ENCODE results near the gene MIP.

DNA sequence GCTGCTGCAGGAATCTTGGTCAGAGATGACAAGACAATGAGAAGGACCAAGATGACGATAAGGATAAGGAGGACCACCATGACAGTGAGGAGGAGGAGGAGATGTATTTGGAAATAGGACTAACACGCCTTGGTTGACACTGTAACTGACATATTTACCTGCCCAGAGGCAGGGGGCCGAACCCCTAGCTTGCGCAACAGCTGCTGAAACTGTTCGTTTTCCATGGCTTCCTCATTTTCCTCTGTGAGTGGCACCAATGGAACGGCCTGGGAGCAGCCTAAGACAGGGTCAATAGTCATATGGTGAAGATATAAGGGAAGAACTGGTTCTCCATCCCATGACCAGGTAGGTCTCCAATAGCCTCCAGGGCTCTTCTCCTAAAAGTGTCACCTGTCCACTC, 34.0 kb downstream of the MIP start:
- TF ChIP-seq, protein P1, sequence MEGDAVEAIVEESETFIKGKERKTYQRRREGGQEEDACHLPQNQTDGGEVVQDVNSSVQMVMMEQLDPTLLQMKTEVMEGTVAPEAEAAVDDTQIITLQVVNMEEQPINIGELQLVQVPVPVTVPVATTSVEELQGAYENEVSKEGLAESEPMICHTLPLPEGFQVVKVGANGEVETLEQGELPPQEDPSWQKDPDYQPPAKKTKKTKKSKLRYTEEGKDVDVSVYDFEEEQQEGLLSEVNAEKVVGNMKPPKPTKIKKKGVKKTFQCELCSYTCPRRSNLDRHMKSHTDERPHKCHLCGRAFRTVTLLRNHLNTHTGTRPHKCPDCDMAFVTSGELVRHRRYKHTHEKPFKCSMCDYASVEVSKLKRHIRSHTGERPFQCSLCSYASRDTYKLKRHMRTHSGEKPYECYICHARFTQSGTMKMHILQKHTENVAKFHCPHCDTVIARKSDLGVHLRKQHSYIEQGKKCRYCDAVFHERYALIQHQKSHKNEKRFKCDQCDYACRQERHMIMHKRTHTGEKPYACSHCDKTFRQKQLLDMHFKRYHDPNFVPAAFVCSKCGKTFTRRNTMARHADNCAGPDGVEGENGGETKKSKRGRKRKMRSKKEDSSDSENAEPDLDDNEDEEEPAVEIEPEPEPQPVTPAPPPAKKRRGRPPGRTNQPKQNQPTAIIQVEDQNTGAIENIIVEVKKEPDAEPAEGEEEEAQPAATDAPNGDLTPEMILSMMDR (conservative IDR thresholded peaks at IDR 0.05; ENCODE audit: low read depth in 2 of 2): no peak
- TF ChIP-seq EZH2phosphoT487 (IDR thresholded peaks at IDR 0.05; ENCODE audit: unreplicated experiment) (no peak), POLR2AphosphoS5 (IDR thresholded peaks at IDR 0.05; ENCODE audit: low read depth) (no peak), EZH2 (IDR thresholded peaks at IDR 0.05; ENCODE audit: low read depth, unreplicated experiment) (no peak), CREB1 (CRISPR knock-in tag; IDR thresholded peaks at IDR 0.05; ENCODE audit: low read depth) (no peak), ZNF114 (CRISPR knock-in tag; IDR thresholded peaks at IDR 0.05) (no peak)
- TF ChIP-seq, protein P2, sequence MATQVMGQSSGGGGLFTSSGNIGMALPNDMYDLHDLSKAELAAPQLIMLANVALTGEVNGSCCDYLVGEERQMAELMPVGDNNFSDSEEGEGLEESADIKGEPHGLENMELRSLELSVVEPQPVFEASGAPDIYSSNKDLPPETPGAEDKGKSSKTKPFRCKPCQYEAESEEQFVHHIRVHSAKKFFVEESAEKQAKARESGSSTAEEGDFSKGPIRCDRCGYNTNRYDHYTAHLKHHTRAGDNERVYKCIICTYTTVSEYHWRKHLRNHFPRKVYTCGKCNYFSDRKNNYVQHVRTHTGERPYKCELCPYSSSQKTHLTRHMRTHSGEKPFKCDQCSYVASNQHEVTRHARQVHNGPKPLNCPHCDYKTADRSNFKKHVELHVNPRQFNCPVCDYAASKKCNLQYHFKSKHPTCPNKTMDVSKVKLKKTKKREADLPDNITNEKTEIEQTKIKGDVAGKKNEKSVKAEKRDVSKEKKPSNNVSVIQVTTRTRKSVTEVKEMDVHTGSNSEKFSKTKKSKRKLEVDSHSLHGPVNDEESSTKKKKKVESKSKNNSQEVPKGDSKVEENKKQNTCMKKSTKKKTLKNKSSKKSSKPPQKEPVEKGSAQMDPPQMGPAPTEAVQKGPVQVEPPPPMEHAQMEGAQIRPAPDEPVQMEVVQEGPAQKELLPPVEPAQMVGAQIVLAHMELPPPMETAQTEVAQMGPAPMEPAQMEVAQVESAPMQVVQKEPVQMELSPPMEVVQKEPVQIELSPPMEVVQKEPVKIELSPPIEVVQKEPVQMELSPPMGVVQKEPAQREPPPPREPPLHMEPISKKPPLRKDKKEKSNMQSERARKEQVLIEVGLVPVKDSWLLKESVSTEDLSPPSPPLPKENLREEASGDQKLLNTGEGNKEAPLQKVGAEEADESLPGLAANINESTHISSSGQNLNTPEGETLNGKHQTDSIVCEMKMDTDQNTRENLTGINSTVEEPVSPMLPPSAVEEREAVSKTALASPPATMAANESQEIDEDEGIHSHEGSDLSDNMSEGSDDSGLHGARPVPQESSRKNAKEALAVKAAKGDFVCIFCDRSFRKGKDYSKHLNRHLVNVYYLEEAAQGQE (IDR thresholded peaks at IDR 0.05; ENCODE audit: unreplicated experiment): no peak
- TF ChIP-seq, protein P3, sequence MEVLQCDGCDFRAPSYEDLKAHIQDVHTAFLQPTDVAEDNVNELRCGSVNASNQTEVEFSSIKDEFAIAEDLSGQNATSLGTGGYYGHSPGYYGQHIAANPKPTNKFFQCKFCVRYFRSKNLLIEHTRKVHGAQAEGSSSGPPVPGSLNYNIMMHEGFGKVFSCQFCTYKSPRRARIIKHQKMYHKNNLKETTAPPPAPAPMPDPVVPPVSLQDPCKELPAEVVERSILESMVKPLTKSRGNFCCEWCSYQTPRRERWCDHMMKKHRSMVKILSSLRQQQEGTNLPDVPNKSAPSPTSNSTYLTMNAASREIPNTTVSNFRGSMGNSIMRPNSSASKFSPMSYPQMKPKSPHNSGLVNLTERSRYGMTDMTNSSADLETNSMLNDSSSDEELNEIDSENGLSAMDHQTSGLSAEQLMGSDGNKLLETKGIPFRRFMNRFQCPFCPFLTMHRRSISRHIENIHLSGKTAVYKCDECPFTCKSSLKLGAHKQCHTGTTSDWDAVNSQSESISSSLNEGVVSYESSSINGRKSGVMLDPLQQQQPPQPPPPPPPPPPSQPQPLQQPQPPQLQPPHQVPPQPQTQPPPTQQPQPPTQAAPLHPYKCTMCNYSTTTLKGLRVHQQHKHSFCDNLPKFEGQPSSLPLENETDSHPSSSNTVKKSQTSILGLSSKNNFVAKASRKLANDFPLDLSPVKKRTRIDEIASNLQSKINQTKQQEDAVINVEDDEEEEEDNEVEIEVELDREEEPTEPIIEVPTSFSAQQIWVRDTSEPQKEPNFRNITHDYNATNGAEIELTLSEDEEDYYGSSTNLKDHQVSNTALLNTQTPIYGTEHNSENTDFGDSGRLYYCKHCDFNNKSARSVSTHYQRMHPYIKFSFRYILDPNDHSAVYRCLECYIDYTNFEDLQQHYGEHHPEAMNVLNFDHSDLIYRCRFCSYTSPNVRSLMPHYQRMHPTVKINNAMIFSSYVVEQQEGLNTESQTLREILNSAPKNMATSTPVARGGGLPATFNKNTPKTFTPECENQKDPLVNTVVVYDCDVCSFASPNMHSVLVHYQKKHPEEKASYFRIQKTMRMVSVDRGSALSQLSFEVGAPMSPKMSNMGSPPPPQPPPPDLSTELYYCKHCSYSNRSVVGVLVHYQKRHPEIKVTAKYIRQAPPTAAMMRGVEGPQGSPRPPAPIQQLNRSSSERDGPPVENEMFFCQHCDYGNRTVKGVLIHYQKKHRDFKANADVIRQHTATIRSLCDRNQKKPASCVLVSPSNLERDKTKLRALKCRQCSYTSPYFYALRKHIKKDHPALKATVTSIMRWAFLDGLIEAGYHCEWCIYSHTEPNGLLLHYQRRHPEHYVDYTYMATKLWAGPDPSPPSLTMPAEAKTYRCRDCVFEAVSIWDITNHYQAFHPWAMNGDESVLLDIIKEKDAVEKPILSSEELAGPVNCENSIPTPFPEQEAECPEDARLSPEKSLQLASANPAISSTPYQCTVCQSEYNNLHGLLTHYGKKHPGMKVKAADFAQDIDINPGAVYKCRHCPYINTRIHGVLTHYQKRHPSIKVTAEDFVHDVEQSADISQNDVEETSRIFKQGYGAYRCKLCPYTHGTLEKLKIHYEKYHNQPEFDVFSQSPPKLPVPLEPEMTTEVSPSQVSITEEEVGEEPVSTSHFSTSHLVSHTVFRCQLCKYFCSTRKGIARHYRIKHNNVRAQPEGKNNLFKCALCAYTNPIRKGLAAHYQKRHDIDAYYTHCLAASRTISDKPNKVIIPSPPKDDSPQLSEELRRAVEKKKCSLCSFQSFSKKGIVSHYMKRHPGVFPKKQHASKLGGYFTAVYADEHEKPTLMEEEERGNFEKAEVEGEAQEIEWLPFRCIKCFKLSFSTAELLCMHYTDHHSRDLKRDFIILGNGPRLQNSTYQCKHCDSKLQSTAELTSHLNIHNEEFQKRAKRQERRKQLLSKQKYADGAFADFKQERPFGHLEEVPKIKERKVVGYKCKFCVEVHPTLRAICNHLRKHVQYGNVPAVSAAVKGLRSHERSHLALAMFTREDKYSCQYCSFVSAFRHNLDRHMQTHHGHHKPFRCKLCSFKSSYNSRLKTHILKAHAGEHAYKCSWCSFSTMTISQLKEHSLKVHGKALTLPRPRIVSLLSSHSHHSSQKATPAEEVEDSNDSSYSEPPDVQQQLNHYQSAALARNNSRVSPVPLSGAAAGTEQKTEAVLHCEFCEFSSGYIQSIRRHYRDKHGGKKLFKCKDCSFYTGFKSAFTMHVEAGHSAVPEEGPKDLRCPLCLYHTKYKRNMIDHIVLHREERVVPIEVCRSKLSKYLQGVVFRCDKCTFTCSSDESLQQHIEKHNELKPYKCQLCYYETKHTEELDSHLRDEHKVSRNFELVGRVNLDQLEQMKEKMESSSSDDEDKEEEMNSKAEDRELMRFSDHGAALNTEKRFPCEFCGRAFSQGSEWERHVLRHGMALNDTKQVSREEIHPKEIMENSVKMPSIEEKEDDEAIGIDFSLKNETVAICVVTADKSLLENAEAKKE (CRISPR knock-in tag; IDR thresholded peaks at IDR 0.05): no peak

All from GM23338 (cell line).